H1 (cell line): ENCODE data around the gene CCAR1. TPM values are rescaled to one million over a fixed set of nuclear protein-coding genes. Genes with fewer than 3 reads are reported as not detected.

Experiments
- CTCF ChIA-PET: fragments of 300-600 bp; sonication (Branson Sonifier 250); formaldehyde crosslinking; loops from one replicate; lab custom pipeline; 2021; ENCODE audit not compliant: partially characterized antibody; lab: Charles Lee
- POLR2A ChIA-PET: fragments of 300-600 bp; sonication (Branson Sonifier 250); formaldehyde crosslinking; loops from one replicate; lab custom pipeline; 2021; ENCODE audit warnings: inconsistent platforms; ENCODE audit not compliant: partially characterized antibody; lab: Charles Lee
- DNase-seq, 2 experiments: peaks; one replicate each; pipeline versions ENCODE4 v3.0.0 to v3.0.0-alpha.2; 2010 to 2022; ENCODE audit warnings: low spot score in 2 of 2, low read depth in 1 of 2, mixed read lengths in 1 of 2
- FAIRE-seq: peaks from 2 replicates; lab custom pipeline; 2011; peaks lifted over from hg19 to GRCh38; lab: Jason Lieb, UNC
- H2AFZ ChIP-seq: 2 replicates; pipeline ENCODE4 v1.8.1; 2012; ENCODE audit warnings: low read length, inconsistent platforms
- H2AK5ac ChIP-seq: 2 replicates; pipeline ENCODE4 v1.6.1; 2013; ENCODE audit warnings: low read depth, low read length
- H2BK120ac ChIP-seq: replicated peaks from 2 replicates; pipeline ENCODE3; 2013; ENCODE audit warnings: low read depth, low read length, inconsistent platforms
- H2BK12ac ChIP-seq: 2 replicates; pipeline ENCODE4 v1.6.1; 2013; ENCODE audit warnings: low read depth, low read length
- H2BK15ac ChIP-seq: 2 replicates; pipeline ENCODE4 v1.6.1; 2013; ENCODE audit warnings: low read length
- H2BK20ac ChIP-seq: 2 replicates; pipeline ENCODE4 v1.6.1; 2013; ENCODE audit warnings: low read length
- H2BK5ac ChIP-seq: 2 replicates; pipeline ENCODE4 v1.6.1; 2013; ENCODE audit warnings: low read depth, low read length
- H3K14ac ChIP-seq: 2 replicates; pipeline ENCODE4 v1.6.1; 2013; ENCODE audit warnings: inconsistent platforms; ENCODE audit not compliant: insufficient read length
- H3K18ac ChIP-seq: 2 replicates; pipeline ENCODE4 v1.6.1; 2013; ENCODE audit warnings: low read length; ENCODE audit errors: extremely low read depth
- H3K23ac ChIP-seq: 2 replicates; pipeline ENCODE4 v1.6.1; 2013; ENCODE audit warnings: inconsistent platforms; ENCODE audit not compliant: insufficient read length
- H3K23me2 ChIP-seq: 2 replicates; pipeline ENCODE4 v1.6.1; 2013; ENCODE audit warnings: low read depth, low read length
- H3K27ac ChIP-seq: 2 replicates; pipeline ENCODE4 v1.6.1; 2011; ENCODE audit warnings: low read depth, low read length, inconsistent platforms
- H3K27me3 ChIP-seq, 4 experiments: replicated peaks in 1 of 4; 1 replicate in 1 of 4; 2 replicates in 3 of 4; pipeline versions ENCODE4 v1.6.1 to v1.8.1; 2011 to 2013; ENCODE audit warnings: low read length in 3 of 4, mild to moderate bottlenecking in 3 of 4, inconsistent platforms in 2 of 4, mixed read lengths in 2 of 4, moderate library complexity in 1 of 4; ENCODE audit not compliant: control insufficient read depth in 3 of 4, insufficient read depth in 3 of 4; ENCODE audit errors: extremely low read depth in 1 of 4
- H3K36me3 ChIP-seq, 4 experiments: 2 replicates each; pipeline versions ENCODE4 v1.6.1 to v1.8.1; 2011 to 2013; ENCODE audit warnings: mild to moderate bottlenecking in 4 of 4, low read length in 3 of 4, moderate library complexity in 2 of 4, control low read depth in 1 of 4, inconsistent platforms in 1 of 4; ENCODE audit not compliant: insufficient read depth in 4 of 4, control insufficient read depth in 2 of 4
- H3K4ac ChIP-seq: replicated peaks from 2 replicates; pipeline ENCODE3; 2013; ENCODE audit warnings: low read length, low read depth, mixed read lengths, inconsistent platforms; ENCODE audit not compliant: insufficient read length
- H3K4me1 ChIP-seq, 4 experiments: replicated peaks in 1 of 4; 1 replicate in 1 of 4; 2 replicates in 3 of 4; pipeline versions ENCODE4 v1.6.1 to v1.8.1; 2011 to 2013; ENCODE audit warnings: low read length in 3 of 4, inconsistent platforms in 2 of 4, mixed read lengths in 1 of 4; ENCODE audit not compliant: insufficient read depth in 4 of 4, control insufficient read depth in 3 of 4
- H3K4me2 ChIP-seq, 2 experiments: 2 replicates each; pipeline versions ENCODE4 v1.6.1 to v1.8.1; 2011 to 2013; ENCODE audit warnings: low read depth in 2 of 2, low read length in 2 of 2, control low read depth in 1 of 2, inconsistent platforms in 1 of 2, mild to moderate bottlenecking in 1 of 2; ENCODE audit not compliant: insufficient read depth in 1 of 2
- H3K4me3 ChIP-seq, 4 experiments: fragments of 200-600, 300-600 bp in 1 of 4; sonication (generic), shearing (Covaris generic), sonication (Bioruptor Twin) in 1 of 4; 2 replicates each; pipeline versions ENCODE4 v1.5.1 to v1.8.1; 2011 to 2016; ENCODE audit warnings: low read length in 4 of 4, low read depth in 3 of 4, control low read depth in 2 of 4, inconsistent platforms in 2 of 4, mild to moderate bottlenecking in 2 of 4, mixed read lengths in 1 of 4, moderate library complexity in 1 of 4; ENCODE audit not compliant: insufficient read depth in 2 of 4; ENCODE audit errors: extremely low read depth in 1 of 4
- H3K56ac ChIP-seq: replicated peaks from 2 replicates; pipeline ENCODE3; 2013; ENCODE audit warnings: low read depth, mild to moderate bottlenecking, mixed read lengths, low read length, inconsistent platforms; ENCODE audit not compliant: insufficient read length
- H3K79me1 ChIP-seq: 2 replicates; pipeline ENCODE4 v1.6.1; 2013; ENCODE audit warnings: low read depth, low read length, control low read depth
- H3K79me2 ChIP-seq, 2 experiments: 2 replicates each; pipeline versions ENCODE4 v1.6.1 to v1.8.1; 2012 to 2013; ENCODE audit warnings: low read length in 2 of 2, mild to moderate bottlenecking in 2 of 2, inconsistent platforms in 1 of 2; ENCODE audit not compliant: insufficient read depth in 2 of 2, control insufficient read depth in 1 of 2
- H3K9ac ChIP-seq, 4 experiments: replicated peaks in 1 of 4; 1 replicate in 1 of 4; 2 replicates in 3 of 4; pipeline versions ENCODE4 v1.6.1 to v1.8.1; 2011 to 2013; ENCODE audit warnings: low read depth in 3 of 4, low read length in 3 of 4, control low read depth in 2 of 4, mild to moderate bottlenecking in 2 of 4, moderate library complexity in 2 of 4, inconsistent platforms in 1 of 4; ENCODE audit errors: extremely low read depth in 1 of 4
- H3K9me3 ChIP-seq, 2 experiments: 2 replicates each; pipeline versions ENCODE4 v1.6.1 to v1.8.1; 2012 to 2013; ENCODE audit warnings: mild to moderate bottlenecking in 2 of 2, moderate library complexity in 2 of 2, control low read depth in 1 of 2, inconsistent platforms in 1 of 2, low read depth in 1 of 2, low read length in 1 of 2, mixed read lengths in 1 of 2; ENCODE audit not compliant: insufficient read depth in 2 of 2
- H4K20me1 ChIP-seq, 2 experiments: replicated peaks in 1 of 2; 2 replicates each; pipeline versions ENCODE3 to v1.8.1; 2011 to 2013; ENCODE audit warnings: inconsistent platforms in 2 of 2, low read length in 2 of 2, mild to moderate bottlenecking in 1 of 2; ENCODE audit not compliant: insufficient read depth in 2 of 2, control insufficient read depth in 1 of 2
- H4K5ac ChIP-seq: 2 replicates; pipeline ENCODE4 v1.6.1; 2013; ENCODE audit warnings: low read length, low read depth, mixed read lengths, inconsistent platforms; ENCODE audit not compliant: insufficient read length
- H4K8ac ChIP-seq: 2 replicates; pipeline ENCODE4 v1.8.0; 2013; ENCODE audit warnings: mild to moderate bottlenecking, moderate library complexity, low read length, inconsistent platforms; ENCODE audit not compliant: insufficient read depth; ENCODE audit errors: extremely low read depth
- H4K91ac ChIP-seq: replicated peaks from 2 replicates; pipeline ENCODE3; 2013; ENCODE audit warnings: low read length, mixed read lengths, inconsistent platforms; ENCODE audit not compliant: insufficient read length
- BACH1 ChIP-seq: IDR thresholded peaks from 2 replicates; pipeline ENCODE4 v1.6.1; 2012; ENCODE audit warnings: low read length, improper control_type of control experiment
- E2F6 ChIP-seq: IDR thresholded peaks from 2 replicates; pipeline ENCODE4 v1.6.1; 2012; ENCODE audit warnings: inconsistent platforms
- EZH2 ChIP-seq: fragments of 200-600 bp; sonication (generic); IDR thresholded peaks from 2 replicates; pipeline ENCODE4 v1.7.1; 2012; ENCODE audit warnings: low read depth, mild to moderate bottlenecking, moderate library complexity, low read length, inconsistent platforms; ENCODE audit not compliant: severe bottlenecking
- SP2 ChIP-seq: IDR thresholded peaks from 2 replicates; pipeline ENCODE4 v1.6.1; 2012; ENCODE audit warnings: mild to moderate bottlenecking, low read length, inconsistent platforms
- SRF ChIP-seq: IDR thresholded peaks from 2 replicates; pipeline ENCODE4 v1.6.1; 2011; ENCODE audit warnings: mild to moderate bottlenecking, low read depth, low read length, moderate library complexity
- TEAD4 ChIP-seq: IDR thresholded peaks from 2 replicates; pipeline ENCODE4 v1.6.1; 2012; ENCODE audit warnings: low read depth, low read length, inconsistent platforms, mixed read lengths
- whole genome bisulfite sequencing, 2 experiments: shearing (Covaris generic) in 1 of 2; methylation state at CpG; one replicate each; pipeline versions ENCODE4 v1.1.6 to v1.1.7; 2013 to 2015; ENCODE audit warnings: low lambda C conversion rate in 2 of 2, mixed read lengths in 2 of 2, inconsistent platforms in 1 of 2, low coverage in 1 of 2, missing lambda C conversion rate in 1 of 2; ENCODE audit not compliant: insufficient replicate concordance in 2 of 2, insufficient coverage in 1 of 2, insufficient read length in 1 of 2; ENCODE audit errors: extremely low coverage in 1 of 2, missing lambda C conversion rate in 1 of 2; 5-methylcytosine and 5-hydroxymethylcytosine counted together
- polyA plus RNA-seq, 7 experiments: library from polyadenylated mRNA; depleted of rRNA in 3 of 7; stranded (reverse) in 5 of 7; unstranded in 2 of 7; fragments of >200 nt in 5 of 7; fragments of 200-250 nt in 2 of 7; gene quantifications; 1 replicate in 5 of 7; 2 replicates in 1 of 7; 4 replicates in 1 of 7; pipeline versions ENCODE4 v1.2.1 to v1.2.3, GENCODE V29; 2011 to 2013; ENCODE audit warnings: missing spikeins in 2 of 7, mixed read lengths in 2 of 7
- total RNA-seq: library from RNA; stranded (reverse); fragmentation: NEBNext Ultra II Directional; extraction: Animal tissue kit (Norgen Biotek cat#: 25700); gene quantifications from 2 replicates; pipeline ENCODE4 v1.2.1, GENCODE V29; 2021

CCAR1 gene
- total and polyA plus RNA-seq, 2 of the 8 experiments (the other 6 are each of a cell fraction or from before 2014, with no cell fraction given) = 91.6 to 111 TPM

DNA sequence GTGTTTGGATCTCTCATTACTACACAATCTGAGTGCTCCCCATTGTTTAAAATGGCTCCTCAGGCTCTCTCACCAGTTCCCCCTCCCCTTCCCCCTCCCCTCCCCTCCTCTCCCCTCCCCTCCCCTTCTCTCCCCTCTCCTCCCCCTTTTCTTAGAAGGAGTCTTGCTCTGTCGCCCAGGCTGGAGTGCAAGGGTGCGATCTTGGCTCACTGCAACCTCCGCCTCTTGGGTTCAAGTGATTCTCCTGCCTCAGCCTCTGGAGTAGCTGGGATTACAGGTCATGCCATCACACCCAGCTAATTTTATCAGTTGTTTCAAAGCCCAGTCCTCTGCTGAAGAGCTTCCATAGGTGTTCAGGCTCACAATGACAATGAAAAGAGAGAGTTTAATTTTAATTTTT, 3.6 kb upstream of the CCAR1 start:
- Histone ChIP-seq H3K4me2 (no peak overlapping the region), H3K23ac (no peak overlapping the region), H4K5ac (no peak overlapping the region), H2AK5ac (no peak overlapping the region), H3K4me3 (no peak overlapping the region), H3K4ac (no peak overlapping the region), H3K27me3 (no peaks in the 10 kb centered on the region), H2AFZ (no peak overlapping the region), H3K56ac (no peak overlapping the region), H2BK15ac (no peak overlapping the region), H4K20me1 (no peaks in the 10 kb centered on the region), H3K9me3 (no peaks in the 10 kb centered on the region), H4K91ac (no peak overlapping the region), H3K79me1 (no peaks in the 10 kb centered on the region), H2BK12ac (no peak overlapping the region), H4K8ac (no peak overlapping the region), H3K23me2 (no peaks in the 10 kb centered on the region), H3K79me2 (peaks cover 0 to 11% of the 10 kb centered on the region in 2 experiments; a peak in 3 of 4 replicates), H3K36me3 (no peaks in the 10 kb centered on the region; a peak in 1 of 8 replicates), H2BK5ac (no peak overlapping the region), H3K18ac (no peak overlapping the region), H3K27ac (no peak overlapping the region), H3K9ac (no peak overlapping the region), H2BK120ac (no peak overlapping the region), H2BK20ac (no peak overlapping the region), H3K14ac (no peak overlapping the region), H3K4me1 (peaks cover 0 to under 1% (median under 1%) of the 10 kb centered on the region in 4 experiments; a peak in 3 of 7 replicates)
- FAIRE-seq (no peak), DNase-seq (no peak)
- ChIA-PET POLR2A (interaction anchor here (0.6 kb wide), 1 partner anchor 160 kb away, joined by 3 read pairs; no protein-coding TSS in a partner anchor), CTCF (interaction anchor here (1.0 kb wide), 1 partner anchor 166 kb away, joined by 4 read pairs; no protein-coding TSS in a partner anchor)
- no peak for TF ChIP-seq E2F6
- no peak for TF ChIP-seq EZH2
- TF ChIP-seq TEAD4 = no peak
- no peak for TF ChIP-seq SRF
- no peak for TF ChIP-seq BACH1
- no peak for TF ChIP-seq SP2
- WGBS, 2 experiments = 87% methylated on average over 3 of the region's 3 CpGs; no CpG with 5 or more reads in 1 of the 2 experiments
